ENCODE measurements around the gene DDIAS.

Gene DDIAS

GRCh38 chr11:82944198-82944597 lies 42.7 kb downstream of the DDIAS start:
- TF ChIP-seq FOXP2 (optimal IDR thresholded peaks at IDR 0.05; ENCODE audit: borderline replicate concordance, extremely low read depth, extremely low read length, insufficient read depth) (no peak), REST (IDR thresholded peaks at IDR 0.05; ENCODE audit: insufficient read depth in 1 of 2, low read depth in 2 of 2, low read length in 2 of 2) (no peak), SIN3A (IDR thresholded peaks at IDR 0.05; ENCODE audit: borderline replicate concordance, insufficient read depth, low read length) (no peak), POLR2AphosphoS5 (IDR thresholded peaks at IDR 0.05; ENCODE audit: low read depth, low read length) (no peak), TAF1 (IDR thresholded peaks at IDR 0.05; ENCODE audit: borderline replicate concordance, insufficient read depth, low read length) (no peak)

GRCh38 chr11:82945682-82946081 lies 44.1 kb downstream of the DDIAS start:
- no peak for TF ChIP-seq FOXP2 (optimal IDR thresholded peaks at IDR 0.05; ENCODE audit: borderline replicate concordance, extremely low read depth, extremely low read length, insufficient read depth)

- TF ChIP-seq TAF1 (IDR thresholded peaks at IDR 0.05; ENCODE audit: borderline replicate concordance, insufficient read depth, low read length) (no peak), SIN3A (IDR thresholded peaks at IDR 0.05; ENCODE audit: borderline replicate concordance, insufficient read depth, low read length) (no peak), POLR2AphosphoS5 (IDR thresholded peaks at IDR 0.05; ENCODE audit: low read depth, low read length) (no peak), FOXP2 (optimal IDR thresholded peaks at IDR 0.05; ENCODE audit: borderline replicate concordance, extremely low read depth, extremely low read length, insufficient read depth) (no peak), REST (IDR thresholded peaks at IDR 0.05; ENCODE audit: insufficient read depth in 1 of 2, low read depth in 2 of 2, low read length in 2 of 2) (no peak)
Measured at GRCh38 chr11:82949352-82949751, 47.8 kb downstream of the DDIAS start.

- no peak for TF ChIP-seq SIN3A (IDR thresholded peaks at IDR 0.05; ENCODE audit: borderline replicate concordance, insufficient read depth, low read length)
- no peak for TF ChIP-seq REST (IDR thresholded peaks at IDR 0.05; ENCODE audit: insufficient read depth in 1 of 2, low read depth in 2 of 2, low read length in 2 of 2)
- no peak for TF ChIP-seq FOXP2 (optimal IDR thresholded peaks at IDR 0.05; ENCODE audit: borderline replicate concordance, extremely low read depth, extremely low read length, insufficient read depth)
- no peak for TF ChIP-seq POLR2AphosphoS5 (IDR thresholded peaks at IDR 0.05; ENCODE audit: low read depth, low read length)
- no peak for TF ChIP-seq TAF1 (IDR thresholded peaks at IDR 0.05; ENCODE audit: borderline replicate concordance, insufficient read depth, low read length)
Measured at GRCh38 chr11:82959987-82960778, 58.6 kb downstream of the DDIAS start.

- TF ChIP-seq TAF1 (IDR thresholded peaks at IDR 0.05; ENCODE audit: borderline replicate concordance, insufficient read depth, low read length) (no peak), REST (IDR thresholded peaks at IDR 0.05; ENCODE audit: insufficient read depth in 1 of 2, low read depth in 2 of 2, low read length in 2 of 2) (no peak), SIN3A (IDR thresholded peaks at IDR 0.05; ENCODE audit: borderline replicate concordance, insufficient read depth, low read length) (no peak), FOXP2 (optimal IDR thresholded peaks at IDR 0.05; ENCODE audit: borderline replicate concordance, extremely low read depth, extremely low read length, insufficient read depth) (no peak), POLR2AphosphoS5 (IDR thresholded peaks at IDR 0.05; ENCODE audit: low read depth, low read length) (no peak)
Measured at GRCh38 chr11:82960779-82961143, 59.2 kb downstream of the DDIAS start.

Data from PFSK-1 (cell line).